ENCODE data around the gene EIF1AX.

GRCh38 chrX:20151689-20152088 is 10.1 kb upstream of the EIF1AX start:
- no peak for TF ChIP-seq CTCF (IDR thresholded peaks at IDR 0.05)
- TF ChIP-seq POLR2A (IDR thresholded peaks at IDR 0.05), result no peak

Data from testis (tissue), 2 donors.